Adrenal gland (tissue), 19 donors: ENCODE data around the gene ZNF473. TPM values are rescaled to one million over a fixed set of nuclear protein-coding genes. Genes with fewer than 3 reads are reported as not detected.

Source experiments
- DNase-seq, 7 donors: peaks; one replicate each; pipeline ENCODE4 v3.0.0-alpha.2; 2019 to 2020
- H3K27ac ChIP-seq, 5 donors: fragments of 200-600 bp; sonication (generic) in 4 of 5; 1 replicate in 3 of 5; 2 replicates in 2 of 5; pipeline versions ENCODE4 v1.5.1 to v1.8.0; 2016 to 2020; ENCODE audit warnings: mild to moderate bottlenecking in 1 of 5
- H3K27me3 ChIP-seq: fragments of 200-600 bp; 2 replicates; pipeline ENCODE4 v1.8.0; 2021
- H3K36me3 ChIP-seq, 2 donors: fragments of 200-600 bp; replicated peaks in 1 of 2; 1 replicate in 1 of 2; 2 replicates in 1 of 2; pipeline versions ENCODE4 v1.5.1 to v1.8.0; 2018 to 2022
- H3K4me1 ChIP-seq, 2 donors: fragments of 200-600 bp; replicated peaks in 1 of 2; 1 replicate in 1 of 2; 2 replicates in 1 of 2; pipeline versions ENCODE4 v1.5.1 to v1.8.0; 2018 to 2021
- H3K4me3 ChIP-seq, 4 donors: fragments of 200-600 bp; sonication (generic) in 3 of 4; one replicate each; pipeline ENCODE4 v1.5.1; 2016 to 2018
- H3K9me3 ChIP-seq, 3 donors: fragments of 200-600 bp; sonication (generic) in 1 of 3; replicated peaks in 1 of 3; 1 replicate in 2 of 3; 2 replicates in 1 of 3; pipeline versions ENCODE4 v1.5.1 to v1.8.0; 2016 to 2021
- CTCF ChIP-seq, 6 experiments: fragments of 450-650 bp in 4 of 6; fragments of 200-600 bp in 2 of 6; sonication (generic) in 1 of 6; IDR thresholded peaks; 1 replicate in 5 of 6; 2 replicates in 1 of 6; pipeline versions ENCODE4 v1.5.1 to v1.8.0; 2016 to 2021; ENCODE audit warnings: antibody characterized with exemption in 6 of 6, mild to moderate bottlenecking in 2 of 6, moderate library complexity in 1 of 6
- POLR2A ChIP-seq, 2 donors: fragments of 450-650 bp; IDR thresholded peaks; one replicate each; pipeline ENCODE4 v1.6.1; 2017; ENCODE audit warnings: antibody characterized with exemption in 2 of 2, mild to moderate bottlenecking in 2 of 2, moderate library complexity in 1 of 2
- WGBS, 4 donors: extraction: QIAGEN DNeasy Blood & Tissue Kit in 2 of 4; methylation state at CpG; one replicate each; pipeline versions ENCODE4 v1.1.5 to v1.1.7; 2013 to 2017; 5-methylcytosine and 5-hydroxymethylcytosine counted together
- intact Hi-C, 2 donors: fragments of 100-400 bp; cut with DNase I; formaldehyde crosslinking; loops; one replicate each; pipeline versions ENCODE4 v1.14.1 to v1.15.0; 2022 to 2023
- long read RNA-seq, 10 donors: library from polyadenylated mRNA in 3 of 10; unstranded in 2 of 10; stranded (forward) in 1 of 10; transcript quantifications; one replicate each; pipeline ENCODE4 v2.0.0 and lab custom pipeline, GENCODE V29; 2021 to 2026
- polyA plus RNA-seq, 3 donors: library from polyadenylated mRNA; stranded (reverse); fragments of 200-250 nt in 2 of 3; fragments of 350-450 nt in 1 of 3; fragmentation: Illumina TruSeq in 1 of 3; extraction: RNeasy Lipid Tissue Mini Kit (QIAGEN cat#74804) in 1 of 3; gene quantifications; one replicate each; pipeline ENCODE4 v1.2.3, GENCODE V29; 2013 to 2014
- total RNA-seq, 9 donors: library from RNA; depleted of rRNA in 4 of 9; stranded (reverse); fragments of >200 nt in 4 of 9; fragments of 120-200 nt in 1 of 9; fragmentation: NEBNext Ultra II Directional in 1 of 9; extraction: Animal tissue kit (Norgen Biotek cat#: 25700) in 1 of 9; gene quantifications; one replicate each; pipeline versions ENCODE4 v1.1.0 to v1.2.4, GENCODE V29; 2013 to 2023
- donor health status: healthy with polysubstance abuse.
- donor health status: Bipolar disorder and iron deficiency.
- donor health status: DM: yes; HTN: yes; CAD: no.
- donor health status: DM: no; HTN: no; CAD: no.
- donor health status: DM: no; HTN: no; CAD: no.
- donor health status: DM: yes; HTN: yes; CAD: no.

ZNF473 gene
- total RNA-seq (10 to 100 TPM in 2 of 9 donors, 1 to 10 TPM in 7; 6.0 to 10.7 (median 9.1) TPM), polyA plus RNA-seq (10 to 100 TPM in 1 of 3 donors, 1 to 10 TPM in 2; 2.7 to 13.2 (median 3.0) TPM)
- long read RNA-seq, donor 1 = 0 reads
- long read RNA-seq, donor 2, full-length matches to known transcripts = 2 of 2 reads
- long read RNA-seq, donor 2, partial matches to known transcripts = 0 of 2 reads
- long read RNA-seq, donor 2, other reads (novel, unspliced or antisense) = 0 of 2 reads
- long read RNA-seq, donor 3, partial matches to known transcripts = 0 of 1 reads
- long read RNA-seq, donor 3, other reads (novel, unspliced or antisense) = 0 of 1 reads
- long read RNA-seq, donor 4, full-length matches to known transcripts = 2 of 3 reads
- long read RNA-seq, donor 4, partial matches to known transcripts = 0 of 3 reads
- long read RNA-seq, donor 4, other reads (novel, unspliced or antisense) = 1 of 3 reads
- long read RNA-seq, donor 5, full-length matches to known transcripts = 3 of 3 reads
- long read RNA-seq, donor 5, partial matches to known transcripts = 0 of 3 reads
- long read RNA-seq, donor 5, other reads (novel, unspliced or antisense) = 0 of 3 reads
- long read RNA-seq, donor 6, full-length matches to known transcripts = 3 of 3 reads
- long read RNA-seq, donor 6, partial matches to known transcripts = 0 of 3 reads
- long read RNA-seq, donor 6, other reads (novel, unspliced or antisense) = 0 of 3 reads
- long read RNA-seq, donor 7 = 0 reads
- long read RNA-seq, donor 8, full-length matches to known transcripts = 3 of 9 reads
- long read RNA-seq, donor 8, partial matches to known transcripts = 6 of 9 reads
- long read RNA-seq, donor 8, other reads (novel, unspliced or antisense) = 0 of 9 reads
- long read RNA-seq, donor 9, full-length matches to known transcripts = 3 of 3 reads
- long read RNA-seq, donor 9, partial matches to known transcripts = 0 of 3 reads
- long read RNA-seq, donor 9, other reads (novel, unspliced or antisense) = 0 of 3 reads
- long read RNA-seq, donor 10, full-length matches to known transcripts = 1 of 1 reads
- long read RNA-seq, donor 10, partial matches to known transcripts = 0 of 1 reads
- long read RNA-seq, donor 10, other reads (novel, unspliced or antisense) = 0 of 1 reads

DNA sequence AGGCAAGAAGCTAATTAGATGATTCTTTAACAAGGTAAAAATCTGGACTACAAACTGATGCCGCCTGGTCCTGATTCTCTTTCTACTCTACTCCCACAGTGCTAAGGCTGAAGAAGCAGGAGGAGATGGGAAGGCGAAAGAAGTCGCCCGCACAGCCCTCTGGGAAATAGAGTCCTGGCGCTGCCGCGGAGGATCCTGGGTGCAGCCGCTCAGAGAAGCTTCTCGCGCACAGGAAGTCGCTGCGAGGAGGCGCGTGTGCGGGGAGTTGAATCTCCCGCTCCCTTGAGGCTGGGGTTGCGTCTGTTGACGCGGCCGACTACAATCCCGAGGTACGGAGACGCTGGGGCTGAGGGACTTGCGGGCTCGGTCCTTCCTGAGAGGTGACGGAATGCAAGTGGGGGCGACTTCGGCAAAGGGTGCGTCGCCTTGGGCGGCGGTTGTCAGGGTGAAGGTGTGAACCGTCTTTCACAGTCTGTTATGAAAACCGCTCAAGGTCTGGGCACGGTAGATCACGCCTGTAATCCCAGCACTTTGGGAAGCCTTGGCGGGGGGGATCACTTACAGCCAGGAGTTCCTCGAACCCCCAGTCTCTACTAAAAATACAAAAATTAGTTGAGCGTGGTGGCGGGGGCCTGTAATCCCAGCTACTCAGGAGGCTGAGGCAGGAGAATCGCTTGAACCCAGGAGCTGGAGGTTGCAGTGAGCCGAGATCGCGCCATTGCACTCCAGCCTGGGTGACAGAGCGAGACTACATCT lies at the start of gene ZNF473:
TSS of gene ZNF473 (plus strand) at position 212 of the 756 bp plus-strand sequence. CDS start 5,078 bp downstream, outside the sequence.
- Histone ChIP-seq H3K36me3 (no peaks in the 10 kb centered on the region), H3K4me3 (peak within 1 kb of the TSS; percentile 61 to 90 (median 74)), H3K4me1 (peaks cover 30 to 32% of the 10 kb centered on the region in 2 donors), H3K27ac (peak within 1 kb of the TSS; percentile 80 to 91 (median 86)), H3K9me3 (no peaks in the 10 kb centered on the region), H3K27me3 (no peaks in the 10 kb centered on the region)
- WGBS, 4 donors = 10 to 24% (median 14%) methylated on average over 19 to 45 of the region's 45 CpGs
- TF ChIP-seq POLR2A (IDR thresholded peaks at IDR 0.05) (peak in 1 of 2 donors; percentile 57), CTCF (IDR thresholded peaks at IDR 0.05) (no peak)
- DNase-seq = peak; percentile 90 to 98 (median 96)
- intact Hi-C loops = no loop called here

DNA sequence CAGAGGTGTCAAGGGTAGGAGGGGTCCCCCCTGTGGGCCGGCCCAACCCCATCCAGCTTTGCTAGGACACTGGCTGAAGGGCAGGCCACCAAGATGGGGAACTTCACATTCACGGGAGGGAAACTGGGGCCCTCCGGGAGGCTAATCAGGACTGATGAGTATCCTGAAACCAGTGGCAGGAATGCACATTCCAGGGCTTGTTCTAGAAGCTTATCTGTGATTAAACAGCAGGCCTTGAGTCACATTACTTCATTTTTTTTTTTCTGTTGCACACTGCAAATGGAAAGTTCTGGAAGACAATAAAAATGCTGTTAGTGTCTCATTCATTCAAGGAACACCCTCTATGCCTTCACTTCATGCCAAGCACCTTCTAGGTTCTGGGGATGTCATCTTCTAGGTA lies 49.3 kb upstream of the ZNF473 start:
- no peak overlapping the region for H3K27ac ChIP-seq
- no peaks in the 10 kb centered on the region for H3K27me3 ChIP-seq
- no peaks in the 10 kb centered on the region for H3K9me3 ChIP-seq
- DNase-seq = no peak
- no peak for TF ChIP-seq CTCF (IDR thresholded peaks at IDR 0.05)
- TF ChIP-seq POLR2A (IDR thresholded peaks at IDR 0.05) = no peak
- H3K4me1 ChIP-seq = peaks cover 7 to 13% of the 10 kb centered on the region in 2 donors
- H3K4me3 ChIP-seq = no peak overlapping the region
- H3K36me3 ChIP-seq = no peaks in the 10 kb centered on the region
- WGBS, 4 donors = 73 to 84% (median 82%) methylated on average over 3 of the region's 3 CpGs
- intact Hi-C loops = no loop called here

GRCh38 chr19:49977076-49977475 lies 48.7 kb upstream of the ZNF473 start:
- Histone ChIP-seq H3K27ac (no peak overlapping the region), H3K4me3 (no peak overlapping the region), H3K27me3 (no peaks in the 10 kb centered on the region), H3K36me3 (peaks cover 0 to 3% of the 10 kb centered on the region in 2 donors), H3K9me3 (no peaks in the 10 kb centered on the region), H3K4me1 (peaks cover 3 to 13% of the 10 kb centered on the region in 2 donors)
- peak in 1 of 7 donors; percentile 28 for DNase-seq
- 87 to 92% (median 89%) methylated on average over 10 to 13 of the region's 13 CpGs for WGBS, 4 donors
- intact Hi-C loops = no loop called here
- no peak for TF ChIP-seq CTCF (IDR thresholded peaks at IDR 0.05)
- no peak for TF ChIP-seq POLR2A (IDR thresholded peaks at IDR 0.05)
